HG03066 (cell line): ENCODE data around the gene LRP1B.

Experiments used
- ATAC-seq: cut with Tn5 transposase; IDR thresholded peaks from one replicate; pipeline ENCODE4 v1.9.1; 2021; ENCODE audit warnings: low read depth; ENCODE audit not compliant: unreplicated experiment

Gene LRP1B

DNA sequence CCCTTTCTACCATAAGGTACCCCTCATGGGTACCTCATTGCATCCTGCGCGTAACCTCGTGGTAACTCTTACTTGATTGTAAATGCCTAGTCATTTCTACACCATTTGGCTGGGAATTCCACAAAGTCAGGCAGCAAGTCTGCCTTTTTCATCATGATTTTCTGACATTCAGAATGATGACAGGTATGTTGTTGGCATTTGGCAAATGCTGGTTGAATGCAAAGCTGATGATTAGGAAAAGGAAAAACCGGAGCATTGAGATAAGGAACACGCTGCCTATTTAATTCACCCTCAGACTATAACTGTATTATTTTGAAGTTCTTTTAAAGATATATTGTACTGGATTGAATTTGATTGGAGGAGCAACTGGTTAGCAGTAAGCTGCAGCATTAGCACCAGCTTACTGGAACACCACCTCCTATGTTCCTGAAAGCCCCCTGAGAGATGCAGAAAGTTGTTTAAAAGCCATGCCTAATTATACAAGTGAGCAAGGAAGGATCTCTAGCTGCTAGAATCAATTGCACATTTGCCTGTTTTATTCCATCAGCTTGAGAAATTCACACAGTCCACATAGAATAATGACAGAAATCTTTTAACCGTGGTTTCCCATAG is 520.1 kb downstream of the LRP1B start:
- no peak for ATAC-seq

- ATAC-seq = no peak
These were observed 525.7 kb downstream of the LRP1B start for GRCh38 chr2:141605163-141605562.

DNA sequence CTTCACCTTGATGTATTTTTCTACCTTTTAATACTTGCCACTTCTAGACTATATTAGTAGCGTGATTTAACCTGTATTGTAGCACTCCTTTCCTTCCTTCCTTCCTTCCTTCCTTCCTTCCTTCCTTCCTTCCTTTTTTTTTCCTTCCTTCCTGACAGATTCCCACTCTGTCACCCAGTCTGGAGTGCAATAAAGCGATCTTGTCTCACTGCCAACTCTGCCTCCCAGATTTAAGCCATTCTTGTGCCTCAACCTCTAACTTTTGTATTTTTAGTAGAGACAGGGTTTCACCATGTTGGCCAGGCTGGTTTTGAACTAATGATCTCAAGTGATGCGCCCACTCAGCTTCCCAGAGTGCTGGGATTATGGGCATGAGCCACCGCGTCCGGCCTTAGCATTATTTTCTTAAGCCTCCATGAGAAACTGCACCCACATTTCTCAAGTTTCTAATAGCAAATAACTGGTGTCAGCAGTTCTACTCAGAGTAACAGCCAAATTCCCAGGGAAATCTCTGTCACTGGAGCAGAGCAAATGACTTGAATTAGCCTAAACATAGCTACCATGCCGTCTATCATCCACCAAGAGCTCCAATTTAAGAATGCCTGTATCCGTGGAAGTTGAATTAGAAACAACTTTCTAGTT is 529.2 kb downstream of the LRP1B start:
- no peak for ATAC-seq

GRCh38 chr2:141599721-141600120 is 531.1 kb downstream of the LRP1B start:
- no peak for ATAC-seq

DNA sequence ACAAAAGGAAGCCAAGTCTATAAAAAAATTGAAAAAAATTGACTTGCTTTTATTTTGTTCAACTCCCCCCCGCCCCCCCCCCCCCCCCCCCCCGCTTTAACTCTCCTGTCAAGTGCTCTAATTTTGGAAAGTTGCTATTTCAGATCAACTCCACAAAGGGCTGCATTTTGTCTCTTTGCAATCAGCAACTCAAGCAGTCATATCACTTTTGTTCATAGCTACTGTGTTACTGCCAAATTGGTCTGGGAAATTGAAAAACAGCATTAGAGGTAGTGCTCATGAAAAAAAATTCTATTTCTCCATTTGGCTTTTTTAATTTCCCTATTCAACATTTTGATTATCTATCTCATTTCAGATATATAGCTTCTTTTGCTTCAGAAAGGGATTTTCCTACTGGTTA is 531.8 kb downstream of the LRP1B start:
- ATAC-seq = no peak

GRCh38 chr2:141595316-141595920 is 535.4 kb downstream of the LRP1B start:
- ATAC-seq = no peak

GRCh38 chr2:141591787-141592186 is 539.0 kb downstream of the LRP1B start:
- ATAC-seq = no peak

GRCh38 chr2:141590620-141591019 is 540.2 kb downstream of the LRP1B start:
- no peak for ATAC-seq

- ATAC-seq = no peak
These were observed 541.5 kb downstream of the LRP1B start for GRCh38 chr2:141589314-141589713.

GRCh38 chr2:141586985-141587384 is 543.8 kb downstream of the LRP1B start:
- ATAC-seq = no peak

DNA sequence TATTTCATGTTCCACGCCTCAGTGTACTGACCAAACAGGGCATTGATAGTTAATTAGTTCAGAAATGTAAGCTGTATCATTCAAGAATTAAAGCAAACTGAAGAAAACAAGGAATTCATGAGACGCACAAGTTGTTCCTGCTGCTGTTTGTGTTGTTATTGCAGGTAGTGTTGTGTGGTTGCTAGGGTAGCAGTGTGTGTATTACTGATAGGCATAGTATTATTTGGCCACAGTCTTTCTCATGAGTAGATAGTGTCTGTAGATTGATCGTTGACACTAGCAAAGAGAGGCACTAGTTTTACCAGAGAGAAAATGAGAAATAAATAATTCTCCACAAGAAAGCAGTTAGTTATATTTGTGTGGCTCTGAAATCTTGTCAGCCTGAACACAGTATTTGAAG is 548.6 kb downstream of the LRP1B start:
- no peak for ATAC-seq

DNA sequence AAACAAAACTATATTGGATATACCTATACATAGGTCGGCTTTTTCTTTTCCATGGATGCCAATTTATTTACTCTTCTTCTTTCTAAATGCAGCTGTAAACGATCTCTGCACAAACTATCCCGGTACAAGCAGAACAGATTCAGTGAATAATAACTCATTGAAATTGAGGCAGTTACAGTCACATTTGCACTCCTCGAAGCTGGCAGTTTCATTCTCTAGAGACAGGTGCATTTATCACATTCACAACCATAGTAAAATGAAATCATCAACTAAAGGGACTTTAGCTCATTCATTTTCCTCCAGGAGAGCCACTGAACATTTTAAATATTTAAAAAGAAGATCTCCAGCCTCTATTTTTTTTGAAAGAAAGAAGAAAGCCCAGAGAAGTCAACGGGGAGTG is 551.7 kb downstream of the LRP1B start:
- no peak for ATAC-seq

DNA sequence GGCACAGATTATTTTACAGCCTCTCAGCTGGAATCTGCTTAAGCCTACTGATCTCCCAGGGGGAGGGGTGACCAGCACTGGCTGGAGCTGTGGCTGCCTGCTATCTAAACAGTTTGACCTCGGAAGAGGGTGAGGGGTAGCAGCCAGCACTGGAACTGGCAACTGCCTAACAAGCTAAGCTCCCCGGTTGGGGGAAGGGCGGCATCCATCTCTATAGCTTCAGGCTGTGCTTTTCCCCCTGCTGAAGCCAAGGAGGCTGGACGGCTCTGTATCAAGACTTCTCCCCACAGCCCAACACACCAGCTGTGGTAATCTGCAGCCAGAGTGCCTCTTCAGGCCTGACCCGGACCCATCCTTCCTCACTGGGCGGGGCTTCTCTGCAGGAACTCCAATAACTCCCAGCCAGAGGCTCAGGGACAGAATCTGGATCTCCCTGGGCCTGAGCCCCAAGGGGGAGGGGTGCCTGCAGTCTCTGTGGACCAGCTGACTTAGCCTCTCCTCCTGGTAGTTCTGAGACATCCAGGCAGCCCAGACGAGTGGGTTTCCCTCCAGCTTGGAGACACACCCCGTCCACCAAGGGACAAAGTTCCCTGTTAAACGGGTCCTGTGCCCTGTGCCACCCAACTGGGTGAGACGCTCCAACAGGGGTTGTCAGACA is 560.2 kb downstream of the LRP1B start:
- ATAC-seq = no peak

DNA sequence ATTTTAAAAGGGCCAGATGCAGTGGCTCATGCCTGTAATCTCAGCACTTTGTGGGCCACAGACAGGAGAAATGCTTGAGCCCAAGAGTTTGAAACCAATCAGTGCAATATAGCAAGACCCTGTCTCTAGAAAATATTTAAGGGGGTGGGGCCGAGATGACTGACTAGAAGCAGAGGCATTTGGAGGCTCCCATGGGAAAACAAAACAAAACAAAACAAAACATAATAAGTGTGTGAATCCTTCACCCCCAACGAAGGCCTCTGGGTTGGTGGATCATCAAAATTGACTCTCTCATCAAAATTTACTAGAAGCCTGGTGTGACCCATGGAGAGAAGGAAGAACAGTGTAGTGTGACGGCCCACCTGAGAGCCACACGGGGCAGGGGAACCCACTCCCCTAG is 560.9 kb downstream of the LRP1B start:
- ATAC-seq = no peak

- no peak for ATAC-seq
These were observed 565.2 kb downstream of the LRP1B start for GRCh38 chr2:141565597-141565996.

- ATAC-seq = no peak
These were observed 570.1 kb downstream of the LRP1B start for GRCh38 chr2:141560723-141561122.

DNA sequence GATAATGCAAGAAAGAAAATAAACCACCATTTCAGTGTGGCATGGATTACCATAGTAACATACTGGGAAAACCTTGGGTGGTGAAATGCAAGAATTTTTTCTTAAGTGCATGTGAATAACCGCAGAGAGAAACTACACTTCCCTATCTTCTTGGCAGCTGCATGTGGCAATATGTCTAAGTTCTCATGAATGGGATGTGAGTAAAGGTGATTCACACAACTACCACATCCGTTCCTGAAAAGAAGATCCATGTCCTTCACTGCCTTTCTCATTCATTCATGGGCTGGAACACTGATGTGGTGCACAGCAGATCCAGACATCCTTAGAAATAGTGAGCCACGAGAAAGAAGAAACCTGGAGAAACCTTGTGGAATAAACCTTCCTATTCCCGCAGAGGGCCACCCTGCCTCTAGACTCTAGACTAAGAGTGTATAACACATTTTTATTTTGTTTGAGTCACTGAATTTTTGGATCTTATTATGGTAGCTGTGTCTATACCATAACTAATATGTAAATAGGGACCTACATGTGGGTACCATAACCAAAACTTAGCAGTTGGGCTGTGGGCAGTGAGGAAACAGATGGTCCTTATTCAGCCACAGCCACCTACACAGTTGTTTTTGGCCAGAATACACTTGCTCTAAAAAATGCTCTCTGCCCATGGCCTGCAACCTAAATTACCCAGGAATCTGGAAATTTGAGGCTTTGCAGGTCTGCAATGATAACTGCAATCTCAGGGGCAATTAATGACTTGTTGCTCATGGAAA is 573.3 kb downstream of the LRP1B start:
- no peak for ATAC-seq

DNA sequence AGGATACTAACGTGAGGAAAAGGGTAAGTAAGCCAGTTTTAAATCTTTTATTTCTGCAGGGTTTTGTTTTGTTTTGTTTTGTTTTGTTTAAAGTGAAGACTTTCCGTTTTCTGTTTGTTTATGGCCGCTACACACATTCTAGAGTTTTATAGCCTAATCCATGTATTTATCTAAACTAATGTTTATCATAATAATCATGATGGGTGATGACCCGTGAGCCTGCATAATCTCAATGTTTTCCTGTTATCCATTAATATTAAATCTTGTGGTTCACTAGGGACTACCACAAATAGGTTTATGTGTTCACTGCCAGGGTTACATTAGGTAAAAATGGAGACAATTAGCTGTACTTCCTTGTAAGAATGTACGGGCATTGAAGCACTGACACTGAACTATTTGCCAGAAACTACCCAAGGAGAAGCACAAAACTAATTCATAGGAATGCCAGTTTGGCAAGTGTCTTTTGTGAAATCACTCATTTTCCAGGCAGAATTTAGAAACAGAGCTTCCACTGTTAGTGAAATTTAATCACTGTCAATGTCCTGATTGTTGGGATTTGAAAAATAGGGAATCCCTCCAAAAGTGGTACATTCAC is 574.8 kb downstream of the LRP1B start:
- ATAC-seq = no peak

GRCh38 chr2:141554810-141555209 is 576.0 kb downstream of the LRP1B start:
- ATAC-seq = peak; percentile 82

- peak; percentile 90 for ATAC-seq
These were observed 596.0 kb downstream of the LRP1B start for GRCh38 chr2:141534666-141535362.
